Endothelial cell of hepatic sinusoid (primary cell): Measurements from ENCODE around the gene RMND1.

Experiments used
- in situ Hi-C: cut with HindIII; loops from 2 replicates; pipeline ENCODE4 v1.10.0; 2017; ENCODE audit warnings: low sequenced_read_pairs

The RMND1 gene

GRCh38 chr6:151422981-151423380 is 28.9 kb downstream of the RMND1 start:
- in situ Hi-C loops: no loop called here

GRCh38 chr6:151417477-151417876 is 34.4 kb downstream of the RMND1 start:
- in situ Hi-C loops: no loop called here

GRCh38 chr6:151414641-151415260 is 37.2 kb downstream of the RMND1 start:
- in situ Hi-C loops: no loop called here

GRCh38 chr6:151413372-151414145 is 38.4 kb downstream of the RMND1 start:
- in situ Hi-C loops: no loop called here

DNA sequence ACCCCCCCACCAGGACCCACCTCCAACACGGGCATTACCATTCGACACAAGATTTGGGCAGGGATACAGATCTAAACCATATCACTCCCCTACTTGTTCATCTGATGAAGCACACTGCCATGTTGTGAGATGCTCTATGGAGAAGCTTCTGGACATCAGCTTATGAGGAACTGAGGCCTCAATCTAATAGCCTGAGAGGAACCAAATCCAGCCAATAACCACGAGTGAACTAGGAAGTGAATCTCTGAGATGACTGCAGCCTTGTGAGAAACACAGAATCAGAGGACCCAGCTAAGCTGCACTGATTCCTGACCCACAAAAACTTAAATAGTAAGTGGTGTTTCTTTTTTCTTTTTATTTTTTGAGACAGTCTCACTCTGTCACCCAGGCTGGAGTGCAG is 39.0 kb downstream of the RMND1 start:
- in situ Hi-C loops: no loop called here

DNA sequence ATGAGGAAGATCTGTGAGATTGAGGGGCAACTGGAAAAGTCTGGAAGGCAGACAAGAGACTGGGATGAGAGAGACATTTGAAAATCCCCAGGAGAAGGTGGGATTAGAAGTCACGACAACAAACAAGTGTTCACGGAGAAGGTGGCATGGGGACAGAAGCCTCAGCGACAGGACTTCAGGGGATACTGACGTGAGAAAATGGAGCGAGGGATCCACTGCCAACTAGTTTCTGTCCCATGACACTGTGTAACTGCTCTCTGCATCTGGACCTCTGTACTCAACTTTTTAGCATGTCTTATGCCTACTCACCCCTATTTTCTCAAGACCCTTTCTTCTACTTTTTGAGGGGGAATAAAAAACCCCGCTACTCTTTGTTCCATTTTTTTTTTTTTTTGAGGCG is 42.2 kb downstream of the RMND1 start:
- in situ Hi-C loops: no loop called here

DNA sequence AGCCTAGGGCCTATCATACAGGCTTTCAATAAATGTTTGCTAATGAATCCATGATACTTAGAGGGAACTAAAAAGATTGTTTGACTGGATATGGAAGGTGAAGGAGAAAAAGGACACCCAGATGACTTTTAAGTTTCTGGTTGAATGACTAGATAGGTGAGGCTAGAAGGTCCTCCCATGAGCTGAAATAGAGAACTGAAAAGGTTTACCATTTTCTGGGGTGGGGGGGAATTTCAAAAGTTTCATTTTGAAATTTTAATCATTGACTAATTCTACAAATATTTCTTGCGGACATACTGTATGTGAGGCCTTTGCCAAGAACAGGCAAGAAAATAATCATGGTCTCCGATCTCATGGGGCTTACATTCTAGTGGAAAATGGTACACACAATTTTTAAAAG is 42.7 kb downstream of the RMND1 start:
- in situ Hi-C loops: no loop called here

DNA sequence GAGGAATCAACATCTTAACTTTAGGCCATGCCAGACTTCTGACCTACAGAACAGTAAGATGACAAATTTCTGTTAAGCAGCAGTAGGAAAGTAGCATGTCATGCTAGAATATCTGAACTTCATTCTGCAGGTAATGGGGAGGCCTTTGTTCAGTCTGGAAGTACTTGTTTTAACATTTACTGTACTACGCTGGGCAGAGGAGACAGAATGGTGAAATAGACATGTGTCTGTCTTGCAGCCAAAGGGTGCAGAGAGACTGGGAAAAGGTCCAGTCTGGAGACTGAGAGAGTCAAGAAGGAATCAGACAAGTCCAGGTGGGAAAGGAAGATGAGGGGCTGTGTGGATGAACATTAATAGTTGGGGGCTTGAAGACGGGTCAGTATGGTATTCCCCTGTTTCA is 43.1 kb downstream of the RMND1 start:
- in situ Hi-C loops: no loop called here

GRCh38 chr6:151403919-151404308 is 48.0 kb downstream of the RMND1 start:
- in situ Hi-C loops: no loop called here

GRCh38 chr6:151402228-151402627 is 49.7 kb downstream of the RMND1 start:
- in situ Hi-C loops: no loop called here

GRCh38 chr6:151400473-151400872 is 51.5 kb downstream of the RMND1 start:
- in situ Hi-C loops: no loop called here

DNA sequence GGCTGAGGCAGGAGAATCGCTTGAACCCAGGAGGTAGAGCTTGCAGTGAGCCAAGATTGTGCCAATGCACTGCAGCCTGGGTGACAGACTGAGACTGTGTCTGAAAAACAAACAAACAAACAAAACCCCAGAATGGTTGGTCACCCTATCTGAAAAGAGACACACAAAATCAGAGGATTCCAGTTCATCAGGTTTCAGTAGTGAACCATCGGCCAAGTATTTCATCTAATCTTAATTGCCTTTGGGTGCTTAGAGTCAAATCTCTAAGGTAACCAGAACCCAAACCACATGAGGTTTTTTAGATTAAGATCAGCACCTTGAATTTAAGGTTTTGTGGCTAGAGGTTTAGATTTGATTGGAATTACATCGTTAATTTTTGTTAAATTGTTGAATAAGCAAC is 52.2 kb downstream of the RMND1 start:
- in situ Hi-C loops: no loop called here

DNA sequence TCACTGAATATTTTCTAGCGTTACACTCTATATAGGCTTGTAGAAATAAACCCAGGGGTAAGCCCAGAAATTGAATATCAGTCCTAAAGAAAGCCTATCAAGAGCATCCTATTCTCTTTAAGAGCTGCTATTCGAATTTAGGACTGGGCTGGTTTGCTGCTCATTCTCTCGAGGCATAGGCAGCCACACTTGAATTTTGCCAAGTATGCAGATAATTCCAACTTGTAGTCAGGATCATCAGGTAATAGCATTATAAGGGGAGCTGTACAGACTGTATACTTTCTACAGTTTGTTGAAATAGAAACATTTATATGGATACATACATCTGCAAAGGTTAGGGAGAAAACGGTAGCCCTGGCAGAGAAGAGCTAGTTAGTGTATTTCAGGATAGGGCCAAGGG is 58.5 kb downstream of the RMND1 start:
- in situ Hi-C loops: no loop called here

DNA sequence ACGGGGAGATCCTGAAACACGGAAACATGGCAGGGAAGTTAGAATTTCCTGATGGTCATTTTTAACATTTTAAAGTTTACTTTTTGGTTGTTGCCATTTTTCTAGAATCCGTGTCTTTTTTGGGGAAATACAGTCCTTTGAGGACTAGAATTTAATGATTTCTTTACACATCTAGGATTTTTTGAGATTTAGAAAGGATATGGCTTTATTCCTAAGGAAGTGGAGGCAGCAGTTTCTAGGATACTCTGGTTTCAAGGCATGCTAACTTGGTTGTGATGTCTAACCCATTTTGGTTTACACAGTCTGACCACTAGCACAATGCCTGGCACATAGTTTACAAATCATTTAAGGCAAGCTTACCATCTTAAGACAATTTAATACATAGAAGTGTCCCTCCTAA is 59.5 kb downstream of the RMND1 start:
- in situ Hi-C loops: no loop called here

- in situ Hi-C loops: no loop called here
These were observed 60.2 kb downstream of the RMND1 start, which contains the start of gene ZBTB2 for GRCh38 chr6:151391471-151392413. ZBTB2 (minus strand) TSS chr6:151391559; CDS start chr6:151373637, 17,922 bp downstream.

DNA sequence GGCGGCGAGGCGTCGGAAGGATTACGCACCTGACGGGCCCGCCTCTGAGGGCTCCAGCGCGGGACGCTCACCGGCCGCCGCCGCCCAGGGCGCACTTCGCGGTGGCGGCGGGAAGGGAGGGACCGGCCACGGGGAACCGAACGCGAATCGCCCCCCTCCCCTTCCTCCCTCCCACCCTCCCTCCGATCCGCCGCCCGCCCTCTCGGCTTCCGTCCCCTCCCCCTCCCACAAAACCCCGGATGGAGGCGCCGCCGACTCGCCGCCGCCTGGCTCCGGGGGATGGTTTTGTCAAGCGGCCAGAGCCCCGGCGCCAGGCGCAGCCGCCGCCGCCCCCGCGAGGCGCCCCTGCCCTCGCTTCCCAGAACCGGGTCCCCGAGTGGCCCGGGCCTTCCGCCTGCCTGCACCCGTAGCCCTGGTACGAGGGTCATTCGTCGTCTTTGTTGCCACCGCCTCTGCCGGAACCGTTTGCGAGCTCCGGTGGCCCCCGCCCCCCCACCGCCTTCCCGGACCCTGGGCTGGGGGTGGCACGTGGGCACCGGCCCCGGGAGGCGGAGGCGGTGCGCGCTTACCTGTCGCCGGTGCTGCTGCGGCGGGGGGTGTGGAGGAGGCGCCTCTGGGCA is 61.0 kb downstream of the RMND1 start:
- in situ Hi-C loops: no loop called here

GRCh38 chr6:151390276-151390850 is 61.6 kb downstream of the RMND1 start:
- in situ Hi-C loops: no loop called here

DNA sequence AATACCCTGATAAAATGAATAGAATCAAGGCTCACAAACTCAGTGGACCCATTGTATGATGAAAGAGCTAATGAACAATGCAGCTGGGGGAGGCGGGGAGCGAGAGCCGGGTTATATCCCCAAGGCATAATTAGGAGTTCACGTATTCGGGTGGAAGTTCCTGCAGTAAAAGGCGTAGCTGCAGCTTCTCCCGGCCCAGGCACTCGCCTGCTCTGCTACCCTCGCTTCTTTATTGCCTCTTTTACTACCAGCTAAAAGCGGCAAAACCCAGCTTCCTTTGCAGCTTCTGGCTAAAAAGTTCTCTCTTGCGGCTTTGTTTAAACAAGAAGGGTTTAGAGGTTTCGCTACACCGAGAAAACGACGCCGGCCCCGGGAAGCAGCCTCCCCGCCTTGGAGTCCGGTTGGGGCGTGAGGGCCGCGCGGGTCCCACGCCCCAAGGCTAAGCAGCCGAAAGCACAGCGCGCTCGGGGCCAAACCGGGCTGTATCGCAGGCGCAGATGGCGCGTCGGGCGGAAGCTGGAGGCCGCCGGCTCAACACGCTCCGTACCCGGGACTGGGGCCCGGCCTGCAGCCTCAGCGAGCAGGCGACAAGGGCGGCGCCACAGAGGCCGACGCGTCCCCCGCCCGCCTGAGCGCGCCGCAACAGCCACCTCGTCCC is 62.2 kb downstream of the RMND1 start:
- in situ Hi-C loops: no loop called here

GRCh38 chr6:151388997-151389617 is 62.8 kb downstream of the RMND1 start:
- in situ Hi-C loops: no loop called here

DNA sequence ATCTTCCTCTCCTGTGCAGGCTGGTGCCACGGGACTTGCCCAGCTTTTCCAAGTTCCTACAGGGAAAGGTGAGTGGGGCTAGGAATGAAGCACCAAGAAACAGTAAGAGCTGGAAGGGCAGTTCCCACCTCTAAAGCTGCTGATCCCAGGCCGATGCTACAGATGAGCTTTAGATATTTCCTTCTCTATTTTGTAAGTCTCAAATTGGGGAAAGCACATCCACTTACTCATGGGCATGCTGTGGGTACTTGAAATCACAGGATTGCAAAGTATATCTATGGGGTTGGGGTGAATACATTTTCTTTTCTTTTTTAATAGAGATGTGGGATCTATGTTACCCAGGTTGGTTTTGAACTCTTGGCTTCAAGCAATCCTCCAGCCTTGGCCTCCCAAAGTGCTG is 63.7 kb downstream of the RMND1 start:
- in situ Hi-C loops: no loop called here
